T-helper 1 cell (primary cell): ENCODE data around the gene C19orf47.

Source experiments
- DNase-seq, 5 donors: peaks; one replicate each; pipeline ENCODE4 v3.0.0-alpha.2; 2012 to 2020
- total RNA-seq, 4 donors: gene quantifications; one replicate each; lab custom pipeline; 2026; lab: John Stamatoyannopoulos, UW

Gene C19orf47, protein sequence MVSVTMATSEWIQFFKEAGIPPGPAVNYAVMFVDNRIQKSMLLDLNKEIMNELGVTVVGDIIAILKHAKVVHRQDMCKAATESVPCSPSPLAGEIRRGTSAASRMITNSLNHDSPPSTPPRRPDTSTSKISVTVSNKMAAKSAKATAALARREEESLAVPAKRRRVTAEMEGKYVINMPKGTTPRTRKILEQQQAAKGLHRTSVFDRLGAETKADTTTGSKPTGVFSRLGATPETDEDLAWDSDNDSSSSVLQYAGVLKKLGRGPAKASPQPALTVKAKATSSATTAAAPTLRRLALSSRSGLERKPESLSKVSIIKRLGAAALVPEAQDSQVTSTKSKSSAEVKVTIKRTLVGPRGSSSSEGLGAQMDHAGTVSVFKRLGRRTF
- total RNA-seq = 9.5 to 12.1 (median 11.4) reads per million in 4 donors

- DNase-seq = peak; percentile 97 to 100 (median 99)
Measured at GRCh38 chr19:40348125-40348913, at the start of gene C19orf47, which contains the start of gene PLD3. TSS of gene C19orf47 (minus strand) at chr19:40348397. CDS start at chr19:40341857, 6,540 bp downstream. TSS of gene PLD3 (plus strand) at chr19:40348695. CDS start at chr19:40366484, 17,789 bp downstream.

DNA sequence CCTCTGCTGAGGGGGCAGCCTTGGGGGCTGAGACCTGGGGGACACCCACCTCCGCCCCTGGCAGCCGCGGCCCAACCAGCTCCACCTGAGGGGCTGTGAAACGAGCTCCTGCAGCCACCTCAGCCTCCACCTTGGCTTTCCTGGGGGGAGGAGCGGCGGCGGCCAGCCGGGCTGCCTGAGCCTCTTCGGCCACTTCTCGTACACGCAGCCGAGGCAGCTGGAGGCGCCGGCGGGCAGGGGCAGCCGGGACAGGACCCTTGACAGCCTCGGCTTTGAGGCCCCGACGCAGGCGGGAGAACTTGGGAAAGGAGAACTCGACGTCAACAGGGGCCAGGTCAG is 49.3 kb upstream of the C19orf47 start:
- no peak for DNase-seq

- DNase-seq = no peak
Measured at GRCh38 chr19:40396886-40397567, 48.8 kb upstream of the C19orf47 start.

- DNase-seq = no peak
Measured at GRCh38 chr19:40395956-40396355, 47.8 kb upstream of the C19orf47 start.

GRCh38 chr19:40394816-40395210 is 46.6 kb upstream of the C19orf47 start:
- DNase-seq = no peak

- no peak for DNase-seq
Measured at GRCh38 chr19:40393894-40394815, 46.0 kb upstream of the C19orf47 start.

DNA sequence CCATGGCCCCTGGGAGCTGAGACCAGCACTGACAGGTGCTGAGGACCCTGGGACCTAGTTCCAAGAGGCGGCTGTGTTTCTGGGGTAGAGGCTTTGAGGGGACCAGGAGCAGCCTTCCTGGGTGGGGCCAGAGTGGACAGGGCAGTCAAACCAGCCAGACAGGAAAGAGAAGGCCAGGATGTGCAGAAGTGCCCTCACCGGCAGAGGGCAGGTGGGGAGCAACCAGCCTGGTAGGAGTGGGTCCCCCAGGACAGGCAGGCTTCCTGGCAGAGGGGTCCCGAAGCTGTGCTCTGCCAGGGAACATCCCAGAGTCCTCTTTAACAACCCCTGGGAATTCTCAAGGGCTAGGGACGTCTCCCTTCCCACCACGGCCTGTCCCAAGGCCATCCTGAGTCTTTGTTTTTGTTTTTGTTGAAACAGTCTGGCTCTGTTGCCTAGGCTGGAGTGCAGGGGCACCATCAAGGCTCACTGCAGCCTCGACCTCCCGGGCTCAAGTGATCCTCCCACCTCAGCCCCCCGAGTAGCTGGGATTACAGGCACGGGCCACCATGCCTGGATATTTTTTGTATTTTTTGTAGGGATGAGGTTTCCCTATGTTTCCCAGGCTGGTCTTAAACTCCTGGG is 44.8 kb upstream of the C19orf47 start:
- no peak for DNase-seq

DNA sequence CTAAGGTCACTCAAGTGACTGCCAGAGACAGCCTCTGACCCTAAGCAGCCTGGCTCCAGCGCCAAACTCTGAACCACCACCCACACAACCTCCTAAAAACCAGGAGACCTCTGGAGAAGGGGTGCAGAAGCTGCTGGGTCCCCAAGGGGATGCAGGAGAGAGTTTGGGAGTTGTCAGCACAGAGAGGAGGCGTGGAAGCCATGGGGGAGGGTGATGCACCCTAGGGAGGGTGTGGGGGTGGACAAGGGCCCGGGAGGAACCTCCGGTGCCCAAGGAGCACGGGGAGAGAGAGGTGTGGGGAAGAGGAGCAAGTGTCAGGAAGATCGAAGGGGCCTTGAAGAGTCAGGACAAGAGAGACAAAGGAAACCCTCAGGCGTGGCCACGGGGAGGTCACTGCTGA is 43.9 kb upstream of the C19orf47 start:
- no peak for DNase-seq

GRCh38 chr19:40390084-40390742 is 42.0 kb upstream of the C19orf47 start, which contains the start of gene HIPK4:
TSS of gene HIPK4 (minus strand) at chr19:40390181. CDS start at chr19:40389902, 279 bp downstream.
- DNase-seq = no peak

- no peak for DNase-seq
Measured at GRCh38 chr19:40389404-40390083, 41.3 kb upstream of the C19orf47 start.

- no peak for DNase-seq
Measured at GRCh38 chr19:40388481-40388880, 40.3 kb upstream of the C19orf47 start.

DNA sequence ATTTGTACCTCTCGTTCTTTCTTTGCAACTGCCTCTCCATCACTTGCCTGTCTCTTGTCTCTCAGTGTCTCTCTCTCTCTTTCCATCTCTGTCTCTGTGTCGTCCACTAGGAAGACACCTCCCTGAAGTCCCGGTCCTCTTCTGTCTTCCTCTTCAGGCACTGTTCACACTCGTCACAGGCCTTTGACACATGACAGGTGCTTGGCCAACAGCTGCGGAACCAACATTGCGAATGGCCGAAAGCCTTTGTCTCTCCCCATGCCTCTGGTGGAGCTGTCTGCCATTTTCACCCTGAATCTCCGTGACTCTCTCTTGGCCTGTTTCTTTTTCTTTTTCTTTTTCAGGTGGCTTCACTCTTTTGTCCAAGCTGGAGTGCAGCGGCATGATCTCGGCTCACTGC is 39.0 kb upstream of the C19orf47 start:
- DNase-seq = no peak

- no peak for DNase-seq
Measured at GRCh38 chr19:40383668-40384248, 35.6 kb upstream of the C19orf47 start.

GRCh38 chr19:40381321-40381720 is 33.1 kb upstream of the C19orf47 start:
- DNase-seq = no peak

- DNase-seq = no peak
Measured at GRCh38 chr19:40380199-40381037, 32.2 kb upstream of the C19orf47 start.

GRCh38 chr19:40379446-40380198 is 31.4 kb upstream of the C19orf47 start:
- DNase-seq = no peak

GRCh38 chr19:40378509-40378908 is 30.3 kb upstream of the C19orf47 start:
- DNase-seq = no peak

DNA sequence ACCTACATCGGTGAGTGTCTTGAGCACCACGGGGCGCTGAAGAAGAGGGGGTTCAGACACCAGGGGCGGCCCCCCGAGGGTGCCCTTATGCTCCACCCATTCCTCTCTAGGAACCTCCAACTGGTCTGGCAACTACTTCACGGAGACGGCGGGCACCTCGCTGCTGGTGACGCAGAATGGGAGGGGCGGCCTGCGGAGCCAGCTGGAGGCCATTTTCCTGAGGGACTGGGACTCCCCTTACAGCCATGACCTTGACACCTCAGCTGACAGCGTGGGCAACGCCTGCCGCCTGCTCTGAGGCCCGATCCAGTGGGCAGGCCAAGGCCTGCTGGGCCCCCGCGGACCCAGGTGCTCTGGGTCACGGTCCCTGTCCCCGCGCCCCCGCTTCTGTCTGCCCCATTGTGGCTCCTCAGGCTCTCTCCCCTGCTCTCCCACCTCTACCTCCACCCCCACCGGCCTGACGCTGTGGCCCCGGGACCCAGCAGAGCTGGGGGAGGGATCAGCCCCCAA is 29.7 kb upstream of the C19orf47 start:
- DNase-seq = no peak
